HT1080 (cell line): ENCODE results near the gene WDR19. TPM values are rescaled to one million over a fixed set of nuclear protein-coding genes. Genes with fewer than 3 reads are reported as not detected.
"Not testable (repeated sequence)": the region's sequence is repeated elsewhere in the genome, so short reads cannot be mapped to it uniquely, and the experiment has no call there.

Experiments
- DNase-seq: peaks from one replicate; pipeline ENCODE4 v3.0.0-alpha.2; 2015; ENCODE audit warnings: low read depth
- total RNA-seq: library from RNA; depleted of rRNA; stranded (reverse); fragments of >200 nt; shearing (Covaris generic); gene quantifications from 2 replicates; pipeline ENCODE4 v1.2.3, GENCODE V29; 2014

The WDR19 gene
- total RNA-seq, 1 experiment from 2014 or later = 3.9 TPM

DNA sequence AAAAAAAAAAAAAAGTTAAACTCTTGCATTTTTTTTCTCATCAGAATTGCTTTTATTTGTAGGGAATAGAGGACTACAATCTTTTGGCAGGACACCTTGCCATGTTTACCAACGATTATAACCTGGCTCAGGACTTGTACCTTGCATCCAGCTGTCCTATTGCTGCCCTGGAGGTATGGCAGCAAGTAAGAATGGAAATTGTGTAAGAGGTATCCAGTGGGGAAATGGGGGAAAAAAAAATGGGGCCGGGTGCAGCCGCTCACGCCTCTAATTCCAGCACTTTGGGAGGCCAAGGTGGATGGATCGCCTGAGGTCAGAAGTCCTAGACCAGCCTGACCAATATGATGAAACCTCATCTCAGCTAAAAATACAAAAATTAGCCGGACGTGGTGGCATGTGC lies 49.8 kb downstream of the WDR19 start:
- DNase-seq = no peak

- DNase-seq = no peak
Observed at GRCh38 chr4:39233114-39233513, 50.8 kb downstream of the WDR19 start.

DNA sequence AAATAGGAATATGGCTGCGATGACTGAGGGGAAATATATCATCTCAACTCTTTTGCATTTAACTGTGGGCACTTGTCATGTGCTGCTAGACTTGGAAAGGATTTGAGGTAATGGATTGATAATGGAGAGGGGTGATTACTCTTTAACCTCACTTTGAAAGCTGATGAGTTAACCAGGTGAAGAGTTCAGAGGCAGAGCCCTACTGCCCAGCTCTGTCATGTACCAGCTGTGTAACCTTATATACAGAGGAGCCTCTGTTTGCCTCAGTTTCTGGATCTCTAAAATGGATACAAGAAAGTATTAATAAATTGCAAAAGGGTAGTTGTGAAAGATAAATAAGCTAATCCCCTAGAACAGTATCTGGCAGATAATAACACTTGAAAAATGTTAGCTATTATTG lies 51.5 kb downstream of the WDR19 start:
- DNase-seq = no peak

DNA sequence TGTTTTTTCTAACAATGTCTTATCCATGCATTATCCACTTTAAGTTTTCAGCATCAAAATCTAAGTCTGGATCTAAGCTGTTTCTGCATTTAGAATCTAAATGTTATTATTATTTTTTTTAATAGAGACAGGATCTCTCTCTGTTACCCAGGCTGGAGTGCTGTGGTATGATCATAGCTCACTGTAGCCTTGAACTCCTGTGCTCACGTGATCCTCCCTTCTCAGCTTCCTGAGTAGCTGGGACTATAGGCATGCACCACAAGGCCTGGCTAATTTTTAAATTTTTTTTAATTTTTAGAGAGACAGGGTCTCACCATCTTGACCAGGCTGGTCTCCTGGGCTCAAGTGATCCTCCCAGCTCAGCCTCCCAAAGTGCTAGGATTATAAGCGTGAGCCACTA lies 52.7 kb downstream of the WDR19 start:
- DNase-seq = no peak

- DNase-seq = no peak
Observed at GRCh38 chr4:39235696-39236095, 53.4 kb downstream of the WDR19 start.

- DNase-seq = peak; percentile 31
Observed at GRCh38 chr4:39237179-39237578, 54.9 kb downstream of the WDR19 start.

GRCh38 chr4:39243462-39243861 lies 61.1 kb downstream of the WDR19 start:
- no peak for DNase-seq

DNA sequence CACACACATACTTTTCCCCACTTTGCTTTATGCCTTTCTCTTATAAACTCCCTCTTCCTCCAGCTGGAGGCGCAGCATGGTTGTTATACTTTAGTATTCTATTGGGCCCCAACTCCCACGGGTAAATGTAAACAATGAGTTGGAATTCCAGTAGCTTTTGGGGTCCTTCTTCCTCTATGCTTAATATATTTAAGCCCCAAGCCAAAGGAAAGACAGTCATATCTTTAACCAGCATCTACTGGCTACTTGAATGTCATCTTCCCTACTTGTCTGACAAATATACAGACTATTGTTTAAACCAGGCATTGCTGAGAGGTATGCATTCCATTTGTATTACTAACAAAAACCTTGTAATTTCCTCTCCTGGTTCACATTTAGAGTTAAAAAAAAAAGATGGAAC lies 72.9 kb downstream of the WDR19 start:
- peak; percentile 92 for DNase-seq

DNA sequence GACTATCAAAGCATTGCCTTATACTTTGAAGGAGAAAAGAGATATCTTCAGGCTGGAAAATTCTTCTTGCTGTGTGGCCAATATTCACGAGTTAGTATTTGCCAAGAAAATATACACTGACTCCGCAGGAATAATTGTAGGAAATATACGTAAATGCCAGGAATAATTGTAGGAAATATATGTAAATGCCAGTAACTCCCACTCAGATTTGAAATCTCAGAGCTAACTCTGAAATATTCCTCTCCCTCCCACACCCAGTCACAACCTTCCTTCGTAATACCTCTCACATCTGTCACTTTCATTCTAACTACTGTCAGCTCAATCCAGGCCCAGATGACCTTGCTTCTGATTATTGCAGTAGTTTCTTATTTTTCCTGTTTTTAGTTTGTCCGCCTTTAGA lies 73.5 kb downstream of the WDR19 start:
- DNase-seq = no peak

GRCh38 chr4:39256436-39256835 lies 74.1 kb downstream of the WDR19 start:
- DNase-seq = no peak

- peak; percentile 16 for DNase-seq
Observed at GRCh38 chr4:39259571-39260330, 77.4 kb downstream of the WDR19 start.

DNA sequence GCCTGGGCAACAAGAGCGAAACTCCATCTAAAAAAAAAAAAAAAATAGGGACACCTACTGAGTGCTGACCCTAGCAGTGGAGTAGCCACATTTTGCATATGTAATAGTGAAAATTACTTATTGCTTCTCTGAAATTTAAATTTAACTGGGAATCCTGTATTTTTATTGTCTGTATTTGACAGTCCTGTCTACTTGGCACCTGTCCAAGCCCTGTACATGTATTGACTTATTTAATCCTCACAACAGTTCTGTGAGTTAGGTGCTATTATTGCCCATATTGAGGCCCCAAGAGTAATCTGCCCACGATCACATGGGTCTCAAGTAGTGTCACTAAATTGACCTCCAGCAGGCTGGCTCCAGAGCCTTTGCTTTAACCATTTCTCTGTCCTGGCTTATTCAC lies 81.6 kb downstream of the WDR19 start:
- no peak for DNase-seq

- DNase-seq = no peak
Observed at GRCh38 chr4:39274503-39274902, 92.2 kb downstream of the WDR19 start.

GRCh38 chr4:39277661-39278060 lies 95.3 kb downstream of the WDR19 start:
- not testable (repeated sequence) for DNase-seq

- DNase-seq = no peak
Observed at GRCh38 chr4:39278476-39278875, 96.1 kb downstream of the WDR19 start.

GRCh38 chr4:39279416-39279815 lies 97.1 kb downstream of the WDR19 start:
- DNase-seq = no peak

GRCh38 chr4:39280770-39281169 lies 98.4 kb downstream of the WDR19 start:
- no peak for DNase-seq

- no peak for DNase-seq
Observed at GRCh38 chr4:39285111-39285795, 102.9 kb downstream of the WDR19 start.

- no peak for DNase-seq
Observed at GRCh38 chr4:39285853-39286252, 103.5 kb downstream of the WDR19 start.

DNA sequence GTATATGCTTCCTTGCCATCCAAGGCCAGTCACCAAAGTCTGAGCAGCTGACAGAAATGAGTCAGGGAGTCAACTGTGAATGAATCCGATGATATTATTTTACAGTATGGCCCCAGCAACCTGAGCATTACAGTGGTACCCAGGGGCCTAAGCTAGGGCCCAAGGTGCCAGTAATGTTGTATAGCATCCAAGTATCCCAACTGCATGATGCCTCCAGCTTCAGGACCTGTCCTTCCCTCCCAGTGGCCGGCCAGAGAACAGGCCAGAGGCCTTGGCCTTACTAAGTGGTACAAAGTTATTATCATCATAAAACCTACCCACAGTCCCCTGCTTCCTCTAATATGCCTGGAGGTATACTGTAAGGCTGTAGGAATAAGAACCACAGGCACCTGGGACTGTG lies 103.9 kb downstream of the WDR19 start:
- DNase-seq = no peak

DNA sequence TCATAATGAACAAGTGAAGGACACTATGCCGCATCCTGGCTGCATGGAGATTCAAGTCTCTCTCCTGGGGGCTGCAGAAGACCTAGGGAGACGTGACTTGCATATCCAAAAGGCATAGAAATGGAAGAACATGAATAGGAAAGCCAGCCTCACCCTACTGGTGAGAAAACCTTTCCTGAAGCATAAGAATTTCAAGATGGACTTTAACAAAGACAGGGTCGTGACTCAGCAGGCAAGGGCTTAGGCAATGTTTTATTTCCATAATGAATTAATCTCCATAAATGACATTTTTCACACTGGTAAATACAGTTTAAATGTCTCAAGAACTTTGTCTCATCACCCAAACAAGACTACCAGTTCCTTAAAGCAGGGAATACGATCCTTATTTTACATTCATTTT lies 104.9 kb downstream of the WDR19 start:
- DNase-seq = no peak

GRCh38 chr4:39291686-39292085 lies 109.4 kb downstream of the WDR19 start:
- DNase-seq = no peak

DNA sequence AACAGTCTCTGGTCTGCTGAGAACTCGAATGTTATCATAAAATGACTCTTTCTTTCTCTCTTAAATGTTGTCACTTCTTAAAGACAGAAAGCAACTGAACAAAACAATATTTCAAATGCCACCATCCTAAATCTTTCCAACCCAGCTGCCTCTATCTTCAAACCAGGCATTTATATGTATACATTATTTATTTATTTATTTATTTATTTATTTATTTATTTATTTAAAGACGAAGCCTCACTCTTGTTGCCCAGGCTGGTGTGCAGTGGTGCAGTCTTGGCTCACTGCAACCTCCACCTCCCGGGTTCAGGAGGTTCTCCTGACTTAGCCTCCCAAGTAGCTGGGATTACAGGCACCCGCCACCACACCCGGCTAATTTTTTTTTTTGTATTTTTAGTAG lies 110.1 kb downstream of the WDR19 start:
- not testable (repeated sequence) for DNase-seq
